IPS DF 19.7 (cell line): Measurements from ENCODE around the gene C17orf50.

ENCODE experiments used
- DNase-seq: peaks from one replicate; pipeline ENCODE4 v3.0.0-alpha.2; 2013; ENCODE audit warnings: low read depth, low spot score

C17orf50 gene

GRCh38 chr17:35812456-35812855, 51.8 kb downstream of the C17orf50 start:
- no peak for DNase-seq
